Endothelial cell of umbilical vein (primary cell): ENCODE measurements around the gene HYI.

Source experiments
- POLR2AphosphoS5 ChIP-seq: IDR thresholded peaks from 2 replicates; pipeline ENCODE4 v1.6.1; 2012; ENCODE audit warnings: low read depth, mild to moderate bottlenecking, control low read depth, low read length, moderate library complexity; ENCODE audit not compliant: insufficient read depth
- TF ChIP-seq, protein P1 (sequence below): IDR thresholded peaks from 2 replicates; pipeline ENCODE4 v1.6.1; 2011; ENCODE audit not compliant: insufficient read depth, insufficient read length
- TF ChIP-seq, protein P2 (sequence below), 2 donors: IDR thresholded peaks; 1 replicate in 1 of 2; 2 replicates in 1 of 2; pipeline ENCODE4 v1.5.1; 2011; ENCODE audit warnings: low read length in 2 of 2, mild to moderate bottlenecking in 2 of 2, moderate library complexity in 2 of 2, control low read depth in 1 of 2, inconsistent platforms in 1 of 2, low read depth in 1 of 2; ENCODE audit not compliant: insufficient read depth in 1 of 2; ENCODE audit errors: extremely low read depth in 1 of 2

DNA sequence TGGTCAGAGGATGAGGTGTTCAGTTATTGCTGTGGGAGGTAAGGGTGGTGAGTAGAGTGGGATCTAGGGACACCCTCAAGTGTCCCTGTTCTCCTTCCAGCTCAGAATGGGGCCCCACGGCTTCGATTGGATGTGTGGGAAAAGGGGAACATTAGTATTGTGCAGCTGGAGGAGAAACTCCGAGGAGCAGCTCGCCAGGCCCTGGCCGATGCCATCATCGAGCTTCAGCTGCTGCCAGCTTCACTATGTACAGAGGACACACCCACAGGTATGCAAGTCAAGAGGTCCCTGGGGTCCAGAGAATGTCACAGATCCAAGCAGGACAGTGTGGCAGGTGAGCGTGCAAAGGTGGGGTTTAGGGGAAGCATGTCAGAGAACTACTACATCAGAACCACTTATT is 13.9 kb downstream of the HYI start:
- TF ChIP-seq, protein P1, sequence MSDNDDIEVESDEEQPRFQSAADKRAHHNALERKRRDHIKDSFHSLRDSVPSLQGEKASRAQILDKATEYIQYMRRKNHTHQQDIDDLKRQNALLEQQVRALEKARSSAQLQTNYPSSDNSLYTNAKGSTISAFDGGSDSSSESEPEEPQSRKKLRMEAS = no peak
- TF ChIP-seq, protein P2, sequence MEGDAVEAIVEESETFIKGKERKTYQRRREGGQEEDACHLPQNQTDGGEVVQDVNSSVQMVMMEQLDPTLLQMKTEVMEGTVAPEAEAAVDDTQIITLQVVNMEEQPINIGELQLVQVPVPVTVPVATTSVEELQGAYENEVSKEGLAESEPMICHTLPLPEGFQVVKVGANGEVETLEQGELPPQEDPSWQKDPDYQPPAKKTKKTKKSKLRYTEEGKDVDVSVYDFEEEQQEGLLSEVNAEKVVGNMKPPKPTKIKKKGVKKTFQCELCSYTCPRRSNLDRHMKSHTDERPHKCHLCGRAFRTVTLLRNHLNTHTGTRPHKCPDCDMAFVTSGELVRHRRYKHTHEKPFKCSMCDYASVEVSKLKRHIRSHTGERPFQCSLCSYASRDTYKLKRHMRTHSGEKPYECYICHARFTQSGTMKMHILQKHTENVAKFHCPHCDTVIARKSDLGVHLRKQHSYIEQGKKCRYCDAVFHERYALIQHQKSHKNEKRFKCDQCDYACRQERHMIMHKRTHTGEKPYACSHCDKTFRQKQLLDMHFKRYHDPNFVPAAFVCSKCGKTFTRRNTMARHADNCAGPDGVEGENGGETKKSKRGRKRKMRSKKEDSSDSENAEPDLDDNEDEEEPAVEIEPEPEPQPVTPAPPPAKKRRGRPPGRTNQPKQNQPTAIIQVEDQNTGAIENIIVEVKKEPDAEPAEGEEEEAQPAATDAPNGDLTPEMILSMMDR (IDR thresholded peaks at IDR 0.05; ENCODE audit: extremely low read depth in 1 of 2, insufficient read depth in 1 of 2, low read depth in 1 of 2, low read length in 2 of 2) = no peak
- TF ChIP-seq POLR2AphosphoS5 = no peak
